ENCODE data around the gene CTSF.

The CTSF gene

DNA sequence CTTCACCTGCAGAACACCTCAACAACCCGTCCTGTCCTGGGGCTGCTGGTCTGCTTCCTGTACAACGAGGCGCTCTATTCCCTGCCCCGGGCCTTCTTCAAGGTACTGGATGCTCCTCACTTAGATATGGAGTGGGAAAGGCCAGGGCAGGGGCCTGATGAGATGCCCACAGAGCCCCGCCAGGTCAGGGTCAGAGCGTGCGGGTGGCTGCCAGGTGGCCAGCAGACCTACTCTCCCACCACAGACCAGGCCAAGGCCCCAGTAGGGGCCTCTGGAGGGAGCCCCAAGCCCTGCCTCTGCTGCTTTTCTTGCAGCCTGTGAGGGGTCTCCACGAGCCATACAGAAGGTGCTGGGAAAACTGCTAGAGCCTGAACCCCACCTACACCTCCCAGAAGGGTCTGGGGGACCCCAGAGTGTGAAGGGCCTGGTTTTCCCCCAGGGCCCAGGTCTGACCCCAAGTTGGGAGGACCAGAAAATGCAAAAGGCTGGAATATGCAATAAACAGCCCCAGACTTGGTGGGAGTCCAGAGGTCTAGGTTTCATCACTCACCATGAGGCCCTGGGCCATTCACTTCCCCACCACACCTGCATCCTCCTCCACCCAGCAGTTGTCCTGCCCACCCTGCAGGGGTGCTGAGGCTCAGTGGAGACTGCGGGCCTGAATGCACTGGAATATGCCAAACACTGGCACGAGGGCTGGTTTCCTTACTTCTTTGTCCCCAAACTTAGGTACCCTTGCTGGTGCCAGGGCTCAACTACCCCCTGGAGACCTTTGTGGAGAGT lies 37.3 kb downstream of the CTSF start:
- DNase-seq = no peak

GRCh38 chr11:66529655-66530054 lies 38.8 kb downstream of the CTSF start:
- no peak for DNase-seq

GRCh38 chr11:66529069-66529468 lies 39.3 kb downstream of the CTSF start:
- DNase-seq = no peak

DNA sequence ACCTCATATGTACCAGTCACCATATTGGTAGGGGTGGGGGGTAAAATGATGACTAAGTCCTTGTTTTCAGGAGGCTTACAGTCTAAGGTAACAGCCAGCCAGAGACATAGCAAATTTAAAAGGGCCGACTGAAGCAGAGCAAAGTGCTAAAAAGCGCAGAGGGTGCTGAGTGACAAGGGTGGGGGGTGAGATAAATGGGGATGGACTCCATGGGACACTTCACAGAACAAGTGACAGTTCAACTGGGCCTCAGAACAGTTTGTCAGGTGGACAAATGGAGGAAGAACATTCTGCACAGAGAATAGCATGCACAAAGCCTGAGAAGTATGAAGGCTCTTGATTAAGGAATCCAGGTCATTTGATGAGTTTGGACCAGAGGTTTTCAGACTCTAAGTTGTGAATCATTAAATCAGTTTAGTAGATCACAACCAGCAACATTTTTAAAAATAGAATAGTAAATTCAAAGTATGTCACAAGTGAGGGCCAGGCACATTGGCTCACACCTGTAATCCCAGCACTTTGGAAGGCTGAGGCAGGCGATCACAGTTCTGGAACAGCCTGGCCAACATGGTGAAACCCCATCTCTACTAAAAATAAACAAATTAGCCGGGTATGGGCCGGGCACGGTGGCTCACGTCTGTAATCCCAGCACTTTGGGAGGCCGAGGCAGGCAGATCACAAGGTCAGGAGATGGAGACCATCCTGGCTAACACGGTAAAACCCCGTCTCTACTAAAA lies 43.9 kb downstream of the CTSF start:
- DNase-seq = no peak

GRCh38 chr11:66523611-66524010 lies 44.8 kb downstream of the CTSF start:
- no peak for DNase-seq
